Panc1 (cell line): ENCODE data around the gene CDHR2. TPM values are rescaled to one million over a fixed set of nuclear protein-coding genes. Genes with fewer than 3 reads are reported as not detected.

Source experiments
- ATAC-seq: fragments of 200-7000 bp; cut with Tn5 transposase; 2 replicates; pipeline ENCODE4 v1.9.1; 2020; ENCODE audit warnings: mild to moderate bottlenecking, moderate library complexity
- BruUV-seq: library from RNA; stranded (reverse); fragments of 400-500 nt; replicated peaks from 2 replicates; lab custom pipeline; 2021; lab: Mats Ljungman, UMichigan
- CTCF ChIA-PET: fragments of 300-600 bp; sonication (Branson Sonifier 250); formaldehyde crosslinking; loops from one replicate; lab custom pipeline; 2022; ENCODE audit warnings: antibody characterized with exemption; lab: Charles Lee
- POLR2A ChIA-PET: fragments of 300-600 bp; sonication (Branson Sonifier 250); formaldehyde crosslinking; loops from one replicate; lab custom pipeline; 2022; ENCODE audit warnings: antibody characterized with exemption; lab: Charles Lee
- DNase-seq: peaks from one replicate; pipeline ENCODE4 v3.0.0-alpha.2; 2010; ENCODE audit warnings: low read depth, low spot score
- H3K27ac ChIP-seq: 2 replicates; pipeline ENCODE4 v1.5.1; 2011; ENCODE audit warnings: mild to moderate bottlenecking, low read length, inconsistent platforms
- H3K27me3 ChIP-seq: fragments of 200-500 bp; sonication (Bioruptor generic); 2 replicates; pipeline ENCODE4 v1.6.0; 2014; ENCODE audit warnings: low read length, inconsistent platforms; ENCODE audit not compliant: control insufficient read depth, insufficient read depth
- H3K36me3 ChIP-seq: fragments of 200-500 bp; sonication (Bioruptor generic); 2 replicates; pipeline ENCODE4 v1.5.1; 2014; ENCODE audit warnings: inconsistent platforms, mild to moderate bottlenecking, low read length, moderate library complexity; ENCODE audit not compliant: control insufficient read depth, insufficient read depth
- H3K4me1 ChIP-seq: 2 replicates; pipeline ENCODE4 v1.5.1; 2011; ENCODE audit warnings: inconsistent platforms, mild to moderate bottlenecking, low read length, moderate library complexity; ENCODE audit not compliant: control insufficient read depth, insufficient read depth
- H3K4me3 ChIP-seq, 2 experiments: 2 replicates each; pipeline ENCODE4 v1.5.1; 2011 to 2012; ENCODE audit warnings: low read depth in 2 of 2, low read length in 2 of 2, mild to moderate bottlenecking in 2 of 2, inconsistent platforms in 1 of 2, moderate library complexity in 1 of 2
- H3K9me3 ChIP-seq: fragments of 200-500 bp; sonication (Bioruptor generic); 2 replicates; pipeline ENCODE4 v1.5.1; 2014; ENCODE audit warnings: low read depth, mild to moderate bottlenecking, inconsistent platforms, low read length, moderate library complexity; ENCODE audit not compliant: control insufficient read depth, insufficient read depth
- POLR2AphosphoS5 ChIP-seq: IDR thresholded peaks from 2 replicates; pipeline ENCODE4 v1.6.1; 2012; ENCODE audit warnings: mild to moderate bottlenecking, low read depth, low read length, moderate library complexity
- SIN3A ChIP-seq: IDR thresholded peaks from 2 replicates; pipeline ENCODE4 v1.6.1; 2012; ENCODE audit warnings: low read depth, mild to moderate bottlenecking, low read length, moderate library complexity, borderline replicate concordance; ENCODE audit not compliant: insufficient read depth
- TCF7L2 ChIP-seq: IDR thresholded peaks from 2 replicates; pipeline ENCODE4 v1.6.1; 2011; ENCODE audit warnings: mild to moderate bottlenecking, low read depth, low read length, inconsistent platforms
- in situ Hi-C: cut with HindIII; loops from 2 replicates; pipeline ENCODE4 v1.10.0; 2016; ENCODE audit warnings: low sequenced_read_pairs, low pct_unique_long_range_greater_than_20kb
- intact Hi-C: fragments of 100-400 bp; cut with micrococcal nuclease; formaldehyde crosslinking; loops from one replicate; pipeline ENCODE4 v1.10.0; 2022; ENCODE audit not compliant: unreplicated experiment
- total RNA-seq: library from RNA; stranded (reverse); gene quantifications from one replicate; pipeline ENCODE4 v1.2.1, GENCODE V29; 2021; ENCODE audit not compliant: unreplicated experiment
- TF ChIP-seq, protein P1 (sequence below), 2 experiments: IDR thresholded peaks; 2 replicates each; pipeline ENCODE4 v1.6.1; 2011 to 2012; ENCODE audit warnings: low read depth in 2 of 2, control low read depth in 1 of 2, low read length in 1 of 2, mild to moderate bottlenecking in 1 of 2, moderate library complexity in 1 of 2; ENCODE audit not compliant: insufficient read depth in 1 of 2
- TF ChIP-seq, protein P2 (sequence below): fragments of 450-650 bp; IDR thresholded peaks from 2 replicates; pipeline ENCODE4 v1.5.1; 2017; ENCODE audit warnings: mild to moderate bottlenecking

CDHR2 gene
- total RNA-seq, 1 experiment from 2014 or later, result 0.72 TPM

GRCh38 chr5:176568657-176569056, 19.5 kb downstream of the CDHR2 start:
- TF ChIP-seq, protein P1, sequence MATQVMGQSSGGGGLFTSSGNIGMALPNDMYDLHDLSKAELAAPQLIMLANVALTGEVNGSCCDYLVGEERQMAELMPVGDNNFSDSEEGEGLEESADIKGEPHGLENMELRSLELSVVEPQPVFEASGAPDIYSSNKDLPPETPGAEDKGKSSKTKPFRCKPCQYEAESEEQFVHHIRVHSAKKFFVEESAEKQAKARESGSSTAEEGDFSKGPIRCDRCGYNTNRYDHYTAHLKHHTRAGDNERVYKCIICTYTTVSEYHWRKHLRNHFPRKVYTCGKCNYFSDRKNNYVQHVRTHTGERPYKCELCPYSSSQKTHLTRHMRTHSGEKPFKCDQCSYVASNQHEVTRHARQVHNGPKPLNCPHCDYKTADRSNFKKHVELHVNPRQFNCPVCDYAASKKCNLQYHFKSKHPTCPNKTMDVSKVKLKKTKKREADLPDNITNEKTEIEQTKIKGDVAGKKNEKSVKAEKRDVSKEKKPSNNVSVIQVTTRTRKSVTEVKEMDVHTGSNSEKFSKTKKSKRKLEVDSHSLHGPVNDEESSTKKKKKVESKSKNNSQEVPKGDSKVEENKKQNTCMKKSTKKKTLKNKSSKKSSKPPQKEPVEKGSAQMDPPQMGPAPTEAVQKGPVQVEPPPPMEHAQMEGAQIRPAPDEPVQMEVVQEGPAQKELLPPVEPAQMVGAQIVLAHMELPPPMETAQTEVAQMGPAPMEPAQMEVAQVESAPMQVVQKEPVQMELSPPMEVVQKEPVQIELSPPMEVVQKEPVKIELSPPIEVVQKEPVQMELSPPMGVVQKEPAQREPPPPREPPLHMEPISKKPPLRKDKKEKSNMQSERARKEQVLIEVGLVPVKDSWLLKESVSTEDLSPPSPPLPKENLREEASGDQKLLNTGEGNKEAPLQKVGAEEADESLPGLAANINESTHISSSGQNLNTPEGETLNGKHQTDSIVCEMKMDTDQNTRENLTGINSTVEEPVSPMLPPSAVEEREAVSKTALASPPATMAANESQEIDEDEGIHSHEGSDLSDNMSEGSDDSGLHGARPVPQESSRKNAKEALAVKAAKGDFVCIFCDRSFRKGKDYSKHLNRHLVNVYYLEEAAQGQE (IDR thresholded peaks at IDR 0.05; ENCODE audit: insufficient read depth in 1 of 2, low read depth in 2 of 2, low read length in 1 of 2), result no peak
- TF ChIP-seq, protein P2, sequence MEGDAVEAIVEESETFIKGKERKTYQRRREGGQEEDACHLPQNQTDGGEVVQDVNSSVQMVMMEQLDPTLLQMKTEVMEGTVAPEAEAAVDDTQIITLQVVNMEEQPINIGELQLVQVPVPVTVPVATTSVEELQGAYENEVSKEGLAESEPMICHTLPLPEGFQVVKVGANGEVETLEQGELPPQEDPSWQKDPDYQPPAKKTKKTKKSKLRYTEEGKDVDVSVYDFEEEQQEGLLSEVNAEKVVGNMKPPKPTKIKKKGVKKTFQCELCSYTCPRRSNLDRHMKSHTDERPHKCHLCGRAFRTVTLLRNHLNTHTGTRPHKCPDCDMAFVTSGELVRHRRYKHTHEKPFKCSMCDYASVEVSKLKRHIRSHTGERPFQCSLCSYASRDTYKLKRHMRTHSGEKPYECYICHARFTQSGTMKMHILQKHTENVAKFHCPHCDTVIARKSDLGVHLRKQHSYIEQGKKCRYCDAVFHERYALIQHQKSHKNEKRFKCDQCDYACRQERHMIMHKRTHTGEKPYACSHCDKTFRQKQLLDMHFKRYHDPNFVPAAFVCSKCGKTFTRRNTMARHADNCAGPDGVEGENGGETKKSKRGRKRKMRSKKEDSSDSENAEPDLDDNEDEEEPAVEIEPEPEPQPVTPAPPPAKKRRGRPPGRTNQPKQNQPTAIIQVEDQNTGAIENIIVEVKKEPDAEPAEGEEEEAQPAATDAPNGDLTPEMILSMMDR, result no peak
- no peak for TF ChIP-seq TCF7L2
- no peak for TF ChIP-seq SIN3A
- TF ChIP-seq POLR2AphosphoS5, result no peak
- no TSS peak for BruUV-seq
- ATAC-seq, result no peak
- intact Hi-C loops, result no loop called here
- Histone ChIP-seq H3K4me1 (no peaks in the 10 kb centered on the region), H3K27me3 (no peaks in the 10 kb centered on the region), H3K4me3 (no peak overlapping the region), H3K9me3 (no peaks in the 10 kb centered on the region), H3K36me3 (no peaks in the 10 kb centered on the region), H3K27ac (no peak overlapping the region)
- DNase-seq, result no peak
- ChIA-PET CTCF (interaction anchor here (1.0 kb wide), 1 partner anchor 56 kb away, joined by 3 read pairs; no protein-coding TSS in a partner anchor), POLR2A (no interaction called here)
- in situ Hi-C loops, result no loop called here

GRCh38 chr5:176570044-176570443, 20.9 kb downstream of the CDHR2 start:
- BruUV-seq, result no TSS peak
- Histone ChIP-seq H3K9me3 (no peaks in the 10 kb centered on the region), H3K4me3 (no peak overlapping the region), H3K4me1 (no peaks in the 10 kb centered on the region; the same call in 1 of the 2 replicates), H3K27ac (no peak overlapping the region), H3K36me3 (no peaks in the 10 kb centered on the region), H3K27me3 (no peaks in the 10 kb centered on the region)
- ATAC-seq, result no peak
- POLR2A ChIA-PET, result interaction anchor here (0.6 kb wide), 1 partner anchor 17 kb away, joined by 3 read pairs; no protein-coding TSS in a partner anchor
- DNase-seq, result no peak
- TF ChIP-seq POLR2AphosphoS5 (no peak), SIN3A (no peak), TCF7L2 (no peak)
- TF ChIP-seq, protein P1 (IDR thresholded peaks at IDR 0.05; ENCODE audit: insufficient read depth in 1 of 2, low read depth in 2 of 2, low read length in 1 of 2), result no peak
- TF ChIP-seq, protein P2, result no peak; the same call in 1 of the 2 replicates
- intact Hi-C loops, result no loop called here
- CTCF ChIA-PET, result interaction anchor here (0.6 kb wide), 2 partner anchors 27 to 447 kb away, joined by 3 to 4 read pairs; no protein-coding TSS in a partner anchor
- in situ Hi-C loops, result no loop called here
